Tongue (tissue), 2 donors: ENCODE results near the gene E2F4. TPM values are rescaled to one million over a fixed set of nuclear protein-coding genes. Genes with fewer than 3 reads are reported as not detected.

Experiments
- DNase-seq: peaks from one replicate; pipeline ENCODE4 v3.0.0-alpha.2; 2015
- total RNA-seq: library from RNA; depleted of rRNA; stranded (reverse); fragments of >200 nt; gene quantifications from one replicate; pipeline ENCODE4 v1.2.3, GENCODE V29; 2014

E2F4 gene
- total RNA-seq, 1 donor from 2014 or later = 38.9 TPM

DNA sequence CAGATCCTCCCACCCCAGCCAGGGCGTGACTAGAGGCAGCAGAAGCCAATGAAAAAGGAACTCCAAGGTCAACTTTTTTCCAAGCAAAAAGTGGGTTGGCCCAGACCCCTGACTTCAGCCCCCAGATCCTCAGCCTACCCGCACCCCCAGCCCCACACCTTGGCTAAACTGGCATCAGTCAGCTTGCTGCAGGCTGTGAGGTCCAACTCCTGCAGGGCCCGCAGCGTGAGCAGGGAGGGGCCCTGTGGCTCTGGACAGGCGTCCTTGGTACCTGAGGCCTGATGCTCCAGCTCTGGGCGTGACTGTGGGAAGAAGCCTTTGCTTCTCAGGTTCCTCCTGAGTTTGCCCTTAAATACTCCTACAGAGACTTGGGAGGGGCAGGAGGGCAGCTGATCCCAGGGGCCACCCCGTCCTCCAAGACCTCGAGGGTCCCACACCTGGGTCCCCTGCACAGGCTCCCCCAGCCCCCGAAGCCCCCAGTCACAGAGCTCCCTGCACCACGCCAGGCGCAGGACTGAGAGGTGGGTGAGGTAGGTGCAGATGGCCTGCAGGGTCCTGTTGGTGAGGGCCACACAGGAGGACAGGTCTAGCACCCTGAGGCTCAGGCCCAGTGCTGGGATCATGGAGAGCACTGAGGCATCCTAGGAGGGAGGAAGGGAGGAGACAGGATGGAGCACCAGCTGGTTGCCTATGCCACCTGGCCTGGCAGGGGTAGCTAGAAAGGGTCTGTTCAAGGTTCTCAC is 16.4 kb downstream of the E2F4 start:
- DNase-seq = no peak

DNA sequence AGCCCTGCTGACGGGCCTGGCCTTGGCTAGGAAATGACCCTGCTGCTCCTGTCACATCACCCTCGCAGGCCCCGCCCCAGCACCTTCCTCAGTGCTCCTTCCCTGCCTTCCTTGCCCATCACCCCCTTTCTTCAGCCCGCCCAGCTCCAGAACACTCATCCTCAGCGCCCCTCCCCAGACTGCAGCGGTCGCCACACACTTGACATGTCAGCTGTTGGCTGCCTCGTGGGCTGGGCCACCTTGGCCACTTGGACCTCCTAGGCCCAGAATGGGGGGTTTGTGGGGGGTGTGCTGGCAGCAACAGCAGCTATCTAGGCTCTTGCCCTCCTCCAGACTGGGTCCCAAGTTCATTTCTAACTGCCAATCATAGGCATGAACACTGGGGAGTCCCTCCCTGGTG is 17.6 kb downstream of the E2F4 start:
- DNase-seq = no peak

- DNase-seq = no peak
Measured at GRCh38 chr16:67210069-67210937, 18.3 kb downstream of the E2F4 start.

- no peak for DNase-seq
Measured at GRCh38 chr16:67211674-67212073, 19.7 kb downstream of the E2F4 start.

DNA sequence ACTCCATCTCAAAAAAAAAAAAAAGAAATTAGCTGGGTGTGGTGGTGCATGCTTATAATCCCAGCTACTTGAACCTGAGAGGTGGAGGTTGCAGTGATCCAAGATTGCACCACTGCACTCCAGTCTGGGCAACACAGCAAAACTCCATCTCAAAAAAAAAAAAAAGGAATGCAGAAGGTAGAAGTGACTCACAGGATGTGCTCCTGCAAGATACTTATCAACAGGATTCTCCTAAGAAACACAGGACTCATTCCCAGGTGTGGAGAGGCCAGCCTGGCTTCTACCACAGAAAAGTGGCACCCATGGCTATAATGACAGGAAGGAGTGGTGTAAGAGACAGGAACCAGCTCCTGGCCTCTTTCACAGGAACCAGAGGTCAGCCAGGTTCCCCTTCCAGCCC is 20.8 kb downstream of the E2F4 start:
- no peak for DNase-seq

DNA sequence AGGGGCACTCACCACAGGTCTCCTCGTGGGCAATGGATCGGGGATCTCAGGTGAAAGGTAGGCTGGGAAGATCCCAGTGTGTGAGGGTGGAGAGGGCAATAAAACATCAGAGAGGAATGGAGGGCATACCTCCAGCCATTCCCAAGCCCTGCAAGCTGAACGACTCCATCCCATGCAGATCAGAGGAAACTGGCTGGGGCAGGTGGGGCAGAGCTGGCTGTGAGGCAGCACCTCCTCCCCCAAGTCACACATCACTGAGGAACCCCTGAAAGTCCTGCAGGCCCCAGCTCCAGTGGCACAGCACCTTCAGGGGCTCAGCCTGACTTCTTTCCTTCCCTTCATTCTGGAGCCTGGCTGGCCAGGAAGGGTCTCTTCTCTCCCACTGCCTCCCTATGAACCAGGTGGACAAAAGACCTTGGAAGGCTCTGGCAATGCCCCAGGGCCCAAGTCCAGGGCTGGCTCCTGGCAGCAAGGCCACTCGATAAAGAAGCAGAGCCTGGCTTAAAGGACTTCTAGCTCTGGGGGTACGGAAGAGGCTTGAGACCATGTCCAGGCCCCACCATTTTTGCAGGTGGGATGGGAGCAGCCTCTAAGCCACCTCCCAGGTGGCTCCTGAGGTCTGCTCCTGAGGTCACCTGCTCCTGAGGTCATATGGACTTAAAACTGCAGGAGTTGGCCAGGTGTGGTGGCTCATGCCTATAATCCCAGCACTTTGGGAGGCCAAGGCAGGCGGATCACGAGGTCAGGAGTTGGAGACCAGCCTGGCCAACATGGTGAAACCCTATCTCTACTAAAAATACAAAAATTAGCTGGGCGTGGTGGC is 21.5 kb downstream of the E2F4 start:
- no peak for DNase-seq

DNA sequence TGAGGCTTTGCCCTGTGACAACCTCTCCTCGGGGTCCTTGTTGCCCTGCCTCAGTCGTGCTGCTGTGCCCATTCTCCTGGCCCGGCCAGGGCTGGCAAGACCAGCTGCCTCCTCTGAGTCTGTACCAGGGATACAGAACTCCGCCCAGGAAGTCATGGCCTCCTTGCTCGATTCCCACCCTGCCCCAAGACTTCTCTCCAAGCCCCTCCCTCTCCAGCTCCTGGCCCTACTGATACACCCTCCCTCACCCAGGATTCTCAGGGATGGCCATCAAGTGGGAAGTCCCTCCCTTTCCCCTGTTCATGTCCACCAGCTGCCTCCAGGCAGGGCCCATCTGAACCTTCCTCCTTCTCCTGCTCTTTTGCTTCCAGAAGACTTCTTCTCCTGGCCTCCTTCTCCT is 23.8 kb downstream of the E2F4 start:
- no peak for DNase-seq

DNA sequence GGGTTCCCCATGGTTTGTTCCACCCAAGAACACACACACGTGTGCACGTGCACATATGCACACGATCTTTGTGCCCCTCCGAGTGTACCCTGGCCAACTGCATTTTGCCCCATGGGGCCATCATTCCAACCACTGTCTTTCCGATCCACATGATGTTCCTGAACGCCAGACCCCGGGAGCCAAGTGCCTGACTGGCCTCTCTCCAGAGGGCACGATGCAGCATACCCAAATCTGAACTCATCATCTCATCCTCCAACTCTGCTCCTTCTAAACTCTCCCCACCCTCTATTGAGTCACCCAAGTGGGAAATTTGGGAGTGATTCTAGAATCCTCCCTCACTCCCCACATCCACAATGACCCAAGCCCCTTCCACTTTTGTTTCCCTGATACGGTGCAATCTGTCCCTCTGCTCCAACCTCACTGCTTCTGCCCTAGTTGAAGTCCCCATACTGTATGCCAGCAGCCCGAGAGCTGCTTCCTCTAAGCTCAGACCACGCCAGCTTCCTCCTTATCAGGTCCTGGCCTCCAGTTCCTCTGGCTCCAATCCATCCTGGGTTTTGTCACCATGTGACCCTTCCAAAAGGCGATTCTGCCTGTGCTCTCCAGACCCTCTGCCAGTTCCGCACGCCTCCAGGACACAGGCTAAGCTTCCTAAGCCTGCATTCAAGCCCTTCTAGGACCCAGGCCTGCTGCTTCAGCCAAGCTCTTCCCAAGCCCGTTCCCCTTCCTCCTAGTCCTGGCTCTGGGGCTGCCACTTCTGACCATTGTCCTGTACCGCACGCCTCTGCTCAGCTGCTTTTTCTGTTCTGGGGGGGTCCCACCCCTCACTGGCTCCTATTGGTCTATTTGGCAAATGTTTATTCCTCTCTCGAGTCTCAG is 24.9 kb downstream of the E2F4 start:
- no peak for DNase-seq

- DNase-seq = no peak
Measured at GRCh38 chr16:67223992-67224391, 32.0 kb downstream of the E2F4 start.

GRCh38 chr16:67226295-67226803 is 34.4 kb downstream of the E2F4 start:
- no peak for DNase-seq

GRCh38 chr16:67226804-67227566 is 35.0 kb downstream of the E2F4 start, which contains the start of gene TMEM208:
TMEM208 (plus strand) TSS chr16:67227130; CDS start chr16:67227219, 89 bp downstream.
- peak; percentile 99 for DNase-seq

DNA sequence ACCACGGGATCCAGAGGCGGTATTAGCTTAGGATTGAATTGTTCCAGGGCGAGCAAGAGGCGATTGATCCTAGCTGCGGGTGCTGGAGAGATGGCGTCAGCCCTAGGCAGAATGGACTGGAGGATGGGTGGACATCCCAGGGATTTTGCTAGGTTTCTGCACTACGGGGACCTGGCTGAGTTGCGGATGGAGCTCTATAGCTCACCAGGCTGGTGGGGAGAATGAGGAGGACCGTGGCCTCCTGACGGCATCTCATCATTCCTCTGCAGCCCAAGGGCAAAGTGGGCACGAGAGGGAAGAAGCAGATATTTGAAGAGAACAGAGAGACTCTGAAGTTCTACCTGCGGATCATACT is 35.6 kb downstream of the E2F4 start:
- DNase-seq = no peak

DNA sequence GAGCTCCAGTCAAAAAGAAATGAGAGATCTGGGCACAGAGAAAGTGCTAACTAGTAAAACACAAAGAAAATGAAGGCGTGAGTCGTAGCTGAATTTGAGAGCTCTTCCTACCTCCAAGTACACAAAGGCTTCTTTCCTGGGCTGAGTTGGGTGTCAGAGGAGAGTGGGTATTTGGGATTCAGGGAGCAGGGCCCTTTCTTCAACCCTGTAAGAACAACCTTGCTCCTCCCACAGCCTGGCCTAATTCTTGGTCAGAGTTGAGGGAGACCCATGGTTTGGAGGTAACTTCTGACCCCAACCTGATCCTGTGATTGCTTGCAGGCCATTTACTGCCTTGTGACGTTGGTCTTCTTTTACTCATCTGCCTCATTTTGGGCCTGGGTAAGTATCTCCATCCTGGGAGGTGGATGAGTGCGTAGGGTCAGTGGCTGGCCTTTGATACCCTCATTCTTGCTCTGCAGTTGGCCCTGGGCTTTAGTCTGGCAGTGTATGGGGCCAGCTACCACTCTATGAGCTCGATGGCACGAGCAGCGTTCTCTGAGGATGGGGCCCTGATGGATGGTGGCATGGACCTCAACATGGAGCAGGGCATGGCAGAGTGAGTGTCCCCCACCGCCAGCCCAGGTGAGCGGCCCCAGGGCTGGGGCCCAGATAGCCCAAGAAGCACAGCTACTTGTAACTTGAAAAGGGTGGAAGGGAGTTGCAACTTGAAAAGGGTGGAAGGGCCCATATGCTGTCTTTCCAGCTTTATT is 36.3 kb downstream of the E2F4 start:
- no peak for DNase-seq

DNA sequence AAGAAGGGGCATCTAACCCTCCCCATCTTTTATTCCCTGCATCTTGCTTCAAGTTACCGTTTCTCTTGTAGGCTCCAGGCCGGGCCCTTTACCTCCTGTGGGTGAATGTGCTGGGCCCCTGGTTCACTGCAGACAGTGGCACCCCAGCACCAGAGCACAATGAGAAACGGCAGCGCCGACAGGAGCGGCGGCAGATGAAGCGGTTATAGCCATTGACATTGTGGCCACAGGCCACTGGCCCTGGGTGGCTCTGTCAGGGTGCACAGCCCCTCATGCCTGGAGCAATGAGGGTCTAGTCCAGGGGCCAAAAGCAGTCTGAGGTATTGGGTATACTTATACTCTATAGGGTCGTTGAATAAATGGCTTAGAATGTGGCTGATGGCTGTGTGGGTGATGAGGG is 37.0 kb downstream of the E2F4 start:
- no peak for DNase-seq

GRCh38 chr16:67229906-67230808 is 38.2 kb downstream of the E2F4 start:
- DNase-seq = no peak

- no peak for DNase-seq
Measured at GRCh38 chr16:67230809-67231660, 39.1 kb downstream of the E2F4 start.

- no peak for DNase-seq
Measured at GRCh38 chr16:67233596-67233995, 41.6 kb downstream of the E2F4 start.

- no peak for DNase-seq
Measured at GRCh38 chr16:67234180-67234597, 42.2 kb downstream of the E2F4 start.
